Sigmoid colon (tissue), 4 donors: ENCODE data around the gene NAT9.

Experiments
- CTCF ChIP-seq, 4 experiments: fragments of 450-650 bp in 3 of 4; fragments of 200-600 bp in 1 of 4; IDR thresholded peaks; one replicate each; pipeline ENCODE4 v1.5.1; 2016 to 2019; ENCODE audit warnings: antibody characterized with exemption in 4 of 4, mild to moderate bottlenecking in 3 of 4, moderate library complexity in 2 of 4
- EP300 ChIP-seq, 4 donors: sonication (generic); formaldehyde crosslinking; IDR thresholded peaks; one replicate each; pipeline ENCODE4 v1.6.1; 2017; ENCODE audit warnings: antibody characterized with exemption in 4 of 4
- POLR2A ChIP-seq, 2 donors: fragments of 450-650 bp; IDR thresholded peaks; one replicate each; pipeline ENCODE4 v1.6.1; 2016; ENCODE audit warnings: antibody characterized with exemption in 2 of 2, mild to moderate bottlenecking in 2 of 2, moderate library complexity in 2 of 2
- POLR2AphosphoS5 ChIP-seq, 4 donors: sonication (generic); formaldehyde crosslinking; IDR thresholded peaks; one replicate each; pipeline ENCODE4 v1.6.1; 2017; ENCODE audit warnings: antibody characterized with exemption in 4 of 4

- TF ChIP-seq CTCF (IDR thresholded peaks at IDR 0.05), result no peak
- TF ChIP-seq POLR2A (IDR thresholded peaks at IDR 0.05), result no peak
- no peak for TF ChIP-seq EP300 (IDR thresholded peaks at IDR 0.05)
- no peak for TF ChIP-seq POLR2AphosphoS5 (IDR thresholded peaks at IDR 0.05)
These were observed 51.0 kb downstream of the NAT9 start for GRCh38 chr17:74725111-74725510.
